ENCODE results near the gene GPR137.
A peak's percentile ranks its signal among the peaks of the same experiment; 100 is the strongest.
"Not testable (repeated sequence)": the region's sequence is repeated elsewhere in the genome, so short reads cannot be mapped to it uniquely, and the experiment has no call there.

The GPR137 gene

GRCh38 chr11:64284962-64285884, at the start of gene GPR137:
Gene GPR137, plus strand, starts transcription at chr11:64285848. Its CDS starts 677 bp downstream, at chr11:64286525.
- peak; percentile 71 for DNase-seq (ENCODE audit: low spot score)

GRCh38 chr11:64237484-64237951, 48.1 kb upstream of the GPR137 start:
- DNase-seq (ENCODE audit: low spot score) = no peak

GRCh38 chr11:64238076-64238475, 47.6 kb upstream of the GPR137 start:
- no peak for DNase-seq (ENCODE audit: low spot score)

- DNase-seq (ENCODE audit: low spot score) = no peak
Observed at GRCh38 chr11:64238999-64239398, 46.6 kb upstream of the GPR137 start.

GRCh38 chr11:64239662-64240434, 45.8 kb upstream of the GPR137 start:
- DNase-seq (ENCODE audit: low spot score) = no peak

- DNase-seq (ENCODE audit: low spot score) = peak; percentile 96
Observed at GRCh38 chr11:64240435-64241240, 45.0 kb upstream of the GPR137 start, which contains the start of gene FKBP2. Gene FKBP2, plus strand, starts transcription at chr11:64241095. Its CDS starts 1,293 bp downstream, at chr11:64242388.

GRCh38 chr11:64241241-64241490, 44.5 kb upstream of the GPR137 start:
- peak; percentile 98 for DNase-seq (ENCODE audit: low spot score)

GRCh38 chr11:64241491-64242374, 43.9 kb upstream of the GPR137 start:
- no peak for DNase-seq (ENCODE audit: low spot score)

- no peak for DNase-seq (ENCODE audit: low spot score)
Observed at GRCh38 chr11:64243236-64243854, 42.3 kb upstream of the GPR137 start.

- no peak for DNase-seq (ENCODE audit: low spot score)
Observed at GRCh38 chr11:64244107-64244506, 41.5 kb upstream of the GPR137 start.

GRCh38 chr11:64244966-64245365, 40.7 kb upstream of the GPR137 start:
- no peak for DNase-seq (ENCODE audit: low spot score)

- DNase-seq (ENCODE audit: low spot score) = no peak
Observed at GRCh38 chr11:64245401-64245796, 40.2 kb upstream of the GPR137 start.

GRCh38 chr11:64245797-64246620, 39.6 kb upstream of the GPR137 start:
- DNase-seq (ENCODE audit: low spot score) = no peak

GRCh38 chr11:64246621-64246870, 39.1 kb upstream of the GPR137 start:
- not testable (repeated sequence) for DNase-seq (ENCODE audit: low spot score)

GRCh38 chr11:64246871-64247728, 38.5 kb upstream of the GPR137 start, which contains the start of gene PPP1R14B:
Gene PPP1R14B, minus strand, starts transcription at chr11:64246943. Its CDS starts 270 bp downstream, at chr11:64246673.
- DNase-seq (ENCODE audit: low spot score) = peak; percentile 76

- DNase-seq (ENCODE audit: low spot score) = no peak
Observed at GRCh38 chr11:64247729-64248531, 37.7 kb upstream of the GPR137 start.

- DNase-seq (ENCODE audit: low spot score) = no peak
Observed at GRCh38 chr11:64248578-64248977, 37.1 kb upstream of the GPR137 start.

GRCh38 chr11:64249038-64249437, 36.6 kb upstream of the GPR137 start:
- no peak for DNase-seq (ENCODE audit: low spot score)
